ENCODE measurements around the gene CXCR2.

- no peak for TF ChIP-seq YY1 (IDR thresholded peaks at IDR 0.05; ENCODE audit: insufficient read depth, insufficient read length)
- no peak for TF ChIP-seq SUZ12 (IDR thresholded peaks at IDR 0.05; ENCODE audit: extremely low read depth, insufficient read depth, insufficient read length)
These were observed 44.8 kb upstream of the CXCR2 start for GRCh38 chr2:218081063-218081462.

Measured in NT2/D1 (cell line).